Parathyroid adenoma (tissue), 2 donors: ENCODE data around the gene UBXN6.

ENCODE experiments used
- H2AFZ ChIP-seq: fragments of 300-600 bp; sonication (generic); one replicate; pipeline ENCODE4 v1.7.0; 2017; ENCODE audit warnings: antibody characterized with exemption, mild to moderate bottlenecking
- H3K27ac ChIP-seq: fragments of 300-600 bp; sonication (generic); one replicate; pipeline ENCODE4 v1.7.0; 2017
- H3K27me3 ChIP-seq: fragments of 300-600 bp; sonication (generic); one replicate; pipeline ENCODE4 v1.7.0; 2017; ENCODE audit warnings: low read length; ENCODE audit not compliant: control insufficient read depth, insufficient read depth
- H3K36me3 ChIP-seq: fragments of 300-600 bp; sonication (generic); one replicate; pipeline ENCODE4 v1.7.0; 2017; ENCODE audit warnings: low read length; ENCODE audit not compliant: control insufficient read depth, insufficient read depth
- H3K4me1 ChIP-seq: fragments of 300-600 bp; sonication (generic); one replicate; pipeline ENCODE4 v1.7.0; 2017; ENCODE audit warnings: control low read depth
- H3K4me2 ChIP-seq: fragments of 300-600 bp; sonication (generic); one replicate; pipeline ENCODE4 v1.7.0; 2017; ENCODE audit warnings: low read length
- H3K4me3 ChIP-seq: fragments of 300-600 bp; sonication (generic); one replicate; pipeline ENCODE4 v1.7.0; 2017; ENCODE audit warnings: low read depth, low read length
- H3K79me2 ChIP-seq: fragments of 300-600 bp; sonication (generic); one replicate; pipeline ENCODE4 v1.7.0; 2017; ENCODE audit warnings: control low read depth
- H3K9ac ChIP-seq: fragments of 300-600 bp; sonication (generic); one replicate; pipeline ENCODE4 v1.7.0; 2017; ENCODE audit warnings: mild to moderate bottlenecking
- H3K9me3 ChIP-seq: fragments of 300-600 bp; sonication (generic); one replicate; pipeline ENCODE4 v1.7.0; 2017; ENCODE audit warnings: low read length; ENCODE audit not compliant: control insufficient read depth
- CTCF ChIP-seq: fragments of 300-600 bp; sonication (generic); IDR thresholded peaks from one replicate; pipeline ENCODE4 v1.7.0; 2017; ENCODE audit warnings: antibody characterized with exemption, mild to moderate bottlenecking
- donor health status: primary hyperparathyroidism.

UBXN6 gene

DNA sequence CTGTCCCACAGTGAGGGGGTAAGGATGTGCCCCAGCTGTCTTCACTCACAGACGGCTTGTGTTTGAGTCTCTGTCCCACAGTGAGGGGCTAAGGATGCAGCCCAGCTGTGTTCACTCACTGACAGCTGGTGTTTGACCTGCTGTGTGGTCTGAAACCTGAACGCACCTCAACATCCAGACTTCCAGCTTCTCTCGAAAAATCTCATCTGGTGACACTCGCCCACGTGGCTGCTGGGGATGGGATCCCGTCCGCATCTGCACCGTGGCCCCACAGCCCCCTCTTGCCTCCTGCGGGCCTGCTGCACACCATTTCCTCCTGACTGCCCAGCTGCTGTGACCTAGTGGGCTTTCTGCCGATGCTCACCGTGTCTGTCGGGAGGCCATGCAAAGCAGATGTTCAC is 27.8 kb downstream of the UBXN6 start:
- TF ChIP-seq CTCF, result no peak
- Histone ChIP-seq H3K27me3 (no peaks in the 10 kb centered on the region), H3K9ac (no peak overlapping the region), H3K36me3 (no peaks in the 10 kb centered on the region), H3K9me3 (no peaks in the 10 kb centered on the region), H2AFZ (no peak overlapping the region), H3K4me2 (no peak overlapping the region), H3K4me1 (no peaks in the 10 kb centered on the region), H3K79me2 (no peaks in the 10 kb centered on the region), H3K4me3 (no peak overlapping the region), H3K27ac (no peak overlapping the region)

DNA sequence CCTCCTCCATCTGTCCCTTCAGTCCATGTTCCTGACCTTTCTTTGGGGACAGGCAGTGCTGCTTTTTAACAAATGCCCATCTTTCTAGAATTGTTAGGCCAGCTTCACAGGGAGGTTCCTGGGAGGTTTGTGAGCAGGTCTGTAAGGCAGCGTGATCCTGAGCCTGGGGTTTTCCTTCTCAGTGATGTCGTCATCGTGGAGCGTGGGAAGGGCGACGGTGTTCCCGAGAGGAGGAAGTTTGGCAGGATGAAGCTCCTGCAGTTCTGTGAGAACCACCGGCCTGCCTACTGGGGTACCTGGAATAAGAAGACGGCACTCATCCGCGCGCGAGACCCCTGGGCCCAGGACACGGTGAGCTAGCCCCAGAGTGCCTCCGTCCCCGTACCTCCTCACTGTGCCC is 28.3 kb downstream of the UBXN6 start:
- Histone ChIP-seq H3K4me3 (no peak overlapping the region), H3K36me3 (no peaks in the 10 kb centered on the region), H3K27ac (no peak overlapping the region), H3K27me3 (no peaks in the 10 kb centered on the region), H2AFZ (no peak overlapping the region), H3K9me3 (no peaks in the 10 kb centered on the region), H3K4me2 (no peak overlapping the region), H3K9ac (no peak overlapping the region), H3K4me1 (no peaks in the 10 kb centered on the region), H3K79me2 (no peaks in the 10 kb centered on the region)
- no peak for TF ChIP-seq CTCF

DNA sequence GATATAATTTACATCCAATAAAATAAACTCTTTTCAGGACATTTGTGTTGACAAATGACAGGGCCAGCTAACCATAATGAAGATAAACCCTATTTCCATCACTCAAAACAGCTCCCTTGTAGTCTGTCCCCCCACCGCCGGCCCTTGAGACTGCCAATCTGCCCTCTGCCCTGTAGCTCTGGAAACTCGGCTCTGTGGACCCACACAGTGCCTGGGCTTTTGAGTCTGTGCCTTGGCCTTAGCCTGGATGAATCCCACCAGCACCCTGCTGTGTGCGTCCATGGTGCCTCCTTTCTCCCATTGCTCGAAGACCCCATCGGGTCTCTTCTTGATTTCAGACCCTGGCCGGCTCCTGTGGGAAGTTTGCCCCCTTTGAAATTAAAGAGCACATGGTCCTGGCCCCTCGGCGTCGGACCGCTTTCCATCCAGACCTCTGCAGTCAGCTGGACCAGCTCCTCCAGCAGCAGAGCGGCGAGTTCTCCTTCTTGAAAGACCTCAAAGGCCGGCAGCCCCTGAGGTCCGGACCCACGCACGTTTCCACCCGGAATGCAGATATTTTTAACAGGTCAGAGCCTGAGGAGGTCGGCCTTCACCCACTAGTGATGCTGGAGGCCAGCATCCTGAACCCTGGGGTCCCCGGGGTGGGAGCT is 29.1 kb downstream of the UBXN6 start:
- Histone ChIP-seq H3K4me2 (no peak overlapping the region), H2AFZ (no peak overlapping the region), H3K79me2 (no peaks in the 10 kb centered on the region), H3K27ac (no peak overlapping the region), H3K9ac (no peak overlapping the region), H3K9me3 (no peaks in the 10 kb centered on the region), H3K36me3 (no peaks in the 10 kb centered on the region), H3K27me3 (no peaks in the 10 kb centered on the region), H3K4me1 (no peaks in the 10 kb centered on the region), H3K4me3 (no peak overlapping the region)
- no peak for TF ChIP-seq CTCF

GRCh38 chr19:4425537-4425936 is 32.1 kb downstream of the UBXN6 start:
- Histone ChIP-seq H3K4me2 (no peak overlapping the region), H3K79me2 (no peaks in the 10 kb centered on the region), H3K4me1 (no peaks in the 10 kb centered on the region), H3K27ac (no peak overlapping the region), H3K36me3 (no peaks in the 10 kb centered on the region), H3K9me3 (no peaks in the 10 kb centered on the region), H3K27me3 (no peaks in the 10 kb centered on the region), H3K9ac (no peak overlapping the region), H3K4me3 (no peak overlapping the region), H2AFZ (no peak overlapping the region)
- no peak for TF ChIP-seq CTCF

GRCh38 chr19:4423416-4424126 is 34.0 kb downstream of the UBXN6 start:
- no peaks in the 10 kb centered on the region for H3K36me3 ChIP-seq
- no peak overlapping the region for H3K4me2 ChIP-seq
- TF ChIP-seq CTCF, result no peak
- no peak overlapping the region for H2AFZ ChIP-seq
- no peak overlapping the region for H3K9ac ChIP-seq
- no peaks in the 10 kb centered on the region for H3K27me3 ChIP-seq
- no peak overlapping the region for H3K4me3 ChIP-seq
- H3K9me3 ChIP-seq, result no peaks in the 10 kb centered on the region
- no peaks in the 10 kb centered on the region for H3K4me1 ChIP-seq
- H3K79me2 ChIP-seq, result no peaks in the 10 kb centered on the region
- no peak overlapping the region for H3K27ac ChIP-seq
